ENCODE results near the gene ELFN2. TPM values are rescaled to one million over a fixed set of nuclear protein-coding genes. Genes with fewer than 3 reads are reported as not detected.

ELFN2 gene
- polyA plus RNA-seq, 1 experiment = 2.6 TPM

DNA sequence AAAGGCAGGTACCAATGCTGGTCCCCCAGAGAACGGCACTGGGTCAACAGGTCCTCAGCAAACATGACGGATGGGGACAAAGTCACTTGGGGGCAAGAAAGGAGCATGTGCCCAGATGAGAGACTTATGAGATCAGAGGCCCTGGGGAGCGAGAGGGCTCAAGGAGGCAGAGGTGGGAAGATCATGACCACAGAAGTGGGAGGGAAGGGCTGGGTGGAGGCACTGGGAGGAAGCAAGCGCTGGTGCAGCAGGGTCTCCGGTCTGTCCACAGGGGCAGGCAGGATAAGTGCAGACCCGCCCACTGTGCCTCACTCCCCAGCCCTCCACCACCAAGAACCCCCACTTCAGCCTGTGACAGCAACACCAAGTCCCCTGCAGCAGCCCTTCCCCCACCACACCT, 10.9 kb downstream of the ELFN2 start:
- TF ChIP-seq CTCF (IDR thresholded peaks at IDR 0.05; ENCODE audit: low read depth, low read length) = no peak
- no peak overlapping the region for H3K4me3 ChIP-seq (ENCODE audit: low read depth, low read length)
- no peaks in the 10 kb centered on the region for H3K9me3 ChIP-seq (ENCODE audit: control insufficient read depth, insufficient read depth, low read length)
- ChIA-PET CTCF (no interaction called here), POLR2A (no interaction called here)
- H3K27ac ChIP-seq (ENCODE audit: low read depth, low read length) = no peak overlapping the region
- H3K27me3 ChIP-seq (ENCODE audit: control insufficient read depth, insufficient read depth, low read length) = peaks cover 9% of the 10 kb centered on the region
- no peak for DNase-seq (ENCODE audit: low read depth, low spot score)

- CTCF ChIA-PET = no interaction called here
- Histone ChIP-seq H3K27me3 (ENCODE audit: control insufficient read depth, insufficient read depth, low read length) (peaks cover 9% of the 10 kb centered on the region), H3K27ac (ENCODE audit: low read depth, low read length) (no peak overlapping the region), H3K4me3 (ENCODE audit: low read depth, low read length) (no peak overlapping the region), H3K9me3 (ENCODE audit: control insufficient read depth, insufficient read depth, low read length) (no peaks in the 10 kb centered on the region)
- POLR2A ChIA-PET = no interaction called here
- DNase-seq (ENCODE audit: low read depth, low spot score) = no peak
- no peak for TF ChIP-seq CTCF (IDR thresholded peaks at IDR 0.05; ENCODE audit: low read depth, low read length)
Measured at GRCh38 chr22:37415210-37415609, 12.1 kb downstream of the ELFN2 start.

- ChIA-PET CTCF (interaction anchor here (1.0 kb wide), 1 partner anchor 14 kb away, joined by 3 read pairs; no protein-coding TSS in a partner anchor), POLR2A (no interaction called here)
- no peaks in the 10 kb centered on the region for H3K9me3 ChIP-seq (ENCODE audit: control insufficient read depth, insufficient read depth, low read length)
Measured at GRCh38 chr22:37414288-37414687, 13.0 kb downstream of the ELFN2 start.

DNA sequence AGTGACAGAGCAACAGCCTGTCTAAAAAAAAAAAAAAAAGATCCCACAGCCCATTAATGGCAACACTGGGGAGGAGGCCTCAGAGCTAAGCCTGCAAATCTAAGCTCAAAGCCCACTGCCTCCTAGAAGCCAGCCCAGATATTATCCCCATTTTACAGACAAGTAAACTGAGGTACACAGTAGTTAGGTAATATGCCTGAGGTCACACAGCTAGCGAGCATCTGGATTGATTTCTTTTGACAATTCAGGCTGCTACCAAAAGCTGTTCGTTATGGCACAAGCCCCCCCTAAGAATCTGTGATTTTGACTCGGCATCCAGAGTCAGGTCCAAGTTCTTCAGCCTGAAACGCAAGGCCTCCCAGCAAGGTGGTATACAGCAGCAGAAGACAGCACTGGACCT, 13.7 kb downstream of the ELFN2 start:
- POLR2A ChIA-PET = interaction anchor here (0.6 kb wide), 1 partner anchor 12 kb away, joined by 3 read pairs; no protein-coding TSS in a partner anchor
- CTCF ChIA-PET = interaction anchor here (1.0 kb wide), 1 partner anchor 15 kb away, joined by 3 read pairs; no protein-coding TSS in a partner anchor
- DNase-seq (ENCODE audit: low read depth, low spot score) = no peak
- no peak for TF ChIP-seq CTCF (IDR thresholded peaks at IDR 0.05; ENCODE audit: low read depth, low read length)
- Histone ChIP-seq H3K9me3 (ENCODE audit: control insufficient read depth, insufficient read depth, low read length) (no peaks in the 10 kb centered on the region; the same call in 1 of the 2 replicates), H3K27me3 (ENCODE audit: control insufficient read depth, insufficient read depth, low read length) (peaks cover under 1% of the 10 kb centered on the region), H3K4me3 (ENCODE audit: low read depth, low read length) (no peak overlapping the region), H3K27ac (ENCODE audit: low read depth, low read length) (no peak overlapping the region)

More at GRCh38 chr22:37414288-37414687, 13.0 kb downstream of the ELFN2 start:
- no peak overlapping the region for H3K27ac ChIP-seq (ENCODE audit: low read depth, low read length)
- peaks cover 7% of the 10 kb centered on the region for H3K27me3 ChIP-seq (ENCODE audit: control insufficient read depth, insufficient read depth, low read length)
- DNase-seq (ENCODE audit: low read depth, low spot score) = no peak
- no peak for TF ChIP-seq CTCF (IDR thresholded peaks at IDR 0.05; ENCODE audit: low read depth, low read length)
- H3K4me3 ChIP-seq (ENCODE audit: low read depth, low read length) = no peak overlapping the region

- no peaks in the 10 kb centered on the region for H3K27me3 ChIP-seq (ENCODE audit: control insufficient read depth, insufficient read depth, low read length)
- ChIA-PET POLR2A (no interaction called here), CTCF (no interaction called here)
- H3K4me3 ChIP-seq (ENCODE audit: low read depth, low read length) = no peak overlapping the region
- H3K9me3 ChIP-seq (ENCODE audit: control insufficient read depth, insufficient read depth, low read length) = no peaks in the 10 kb centered on the region; the same call in 1 of the 2 replicates
- TF ChIP-seq CTCF (IDR thresholded peaks at IDR 0.05; ENCODE audit: low read depth, low read length) = no peak
- H3K27ac ChIP-seq (ENCODE audit: low read depth, low read length) = no peak overlapping the region
- no peak for DNase-seq (ENCODE audit: low read depth, low spot score)
Measured at GRCh38 chr22:37412495-37413250, 14.6 kb downstream of the ELFN2 start.
